HPDE6-E6E7 (cell line): Measurements from ENCODE around the gene DEDD2.

Experiments
- DNase-seq: peaks from one replicate; pipeline ENCODE4 v3.0.0; 2011; ENCODE audit warnings: missing footprints; ENCODE audit errors: extremely low spot score

Gene DEDD2

GRCh38 chr19:42198676-42199439 lies 18.6 kb downstream of the DEDD2 start:
- DNase-seq, result no peak

GRCh38 chr19:42197375-42197817 lies 20.1 kb downstream of the DEDD2 start:
- no peak for DNase-seq

GRCh38 chr19:42196011-42197001 lies 21.2 kb downstream of the DEDD2 start:
- no peak for DNase-seq

- no peak for DNase-seq
Measured at GRCh38 chr19:42193706-42194105, 23.8 kb downstream of the DEDD2 start.

DNA sequence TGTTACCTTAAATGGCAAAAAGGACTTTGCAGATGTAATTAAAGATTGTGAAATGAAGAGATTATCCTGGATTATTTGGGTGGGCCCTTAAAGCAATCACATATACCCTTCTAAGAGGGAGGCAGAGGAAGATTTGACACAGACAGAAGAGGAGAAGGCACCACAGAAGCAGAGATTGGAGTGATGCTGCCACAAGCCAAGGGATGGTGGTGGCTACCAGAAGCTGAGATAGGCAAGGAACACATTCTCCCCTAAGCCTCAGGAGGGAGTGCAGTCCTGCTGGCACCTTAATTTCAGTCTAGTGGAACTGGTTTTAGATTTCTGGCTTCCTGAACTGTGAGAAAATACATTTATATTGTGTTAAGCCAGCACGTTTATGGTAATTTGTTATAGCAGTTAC lies 24.2 kb downstream of the DEDD2 start:
- no peak for DNase-seq

DNA sequence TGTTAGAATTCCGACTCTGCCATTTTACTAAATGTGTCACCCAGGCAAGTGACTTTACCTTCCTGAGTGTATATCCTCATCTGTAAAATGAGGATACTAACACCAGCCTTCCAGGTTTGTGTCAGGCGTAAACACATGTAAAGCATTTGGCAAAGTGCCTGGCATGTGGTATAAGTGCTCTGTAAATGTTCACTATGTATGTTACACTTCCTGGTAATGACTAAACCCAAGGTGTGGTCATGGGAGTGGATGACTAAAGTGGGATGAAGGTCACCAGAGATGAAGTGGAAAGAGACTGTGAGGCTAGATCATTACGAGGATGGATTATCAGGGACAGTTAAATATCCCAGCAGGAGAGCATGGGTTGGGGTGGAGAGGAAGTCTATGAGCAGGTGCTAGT lies 25.6 kb downstream of the DEDD2 start:
- peak; percentile 96 for DNase-seq

DNA sequence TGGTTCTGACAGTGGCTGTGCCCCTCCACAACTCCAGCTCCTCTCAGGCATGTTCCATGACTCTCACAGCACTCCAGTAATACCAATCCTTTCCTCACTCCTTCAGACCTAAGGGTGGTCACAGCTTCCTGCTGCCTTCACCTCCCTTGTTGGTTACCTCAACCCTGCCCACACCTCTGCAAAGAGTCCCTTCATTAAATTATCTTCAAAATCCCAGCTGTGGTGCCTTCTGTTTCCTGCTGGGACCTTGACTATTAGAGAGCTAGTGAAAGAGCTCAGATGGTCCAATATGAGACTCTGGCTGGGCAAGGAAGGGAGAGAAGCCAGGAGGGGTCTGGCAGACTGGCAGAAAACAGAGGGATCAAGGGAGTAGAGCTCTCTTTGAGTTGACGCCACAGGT lies 26.1 kb downstream of the DEDD2 start:
- DNase-seq, result no peak

GRCh38 chr19:42189133-42189532 lies 28.3 kb downstream of the DEDD2 start:
- no peak for DNase-seq

DNA sequence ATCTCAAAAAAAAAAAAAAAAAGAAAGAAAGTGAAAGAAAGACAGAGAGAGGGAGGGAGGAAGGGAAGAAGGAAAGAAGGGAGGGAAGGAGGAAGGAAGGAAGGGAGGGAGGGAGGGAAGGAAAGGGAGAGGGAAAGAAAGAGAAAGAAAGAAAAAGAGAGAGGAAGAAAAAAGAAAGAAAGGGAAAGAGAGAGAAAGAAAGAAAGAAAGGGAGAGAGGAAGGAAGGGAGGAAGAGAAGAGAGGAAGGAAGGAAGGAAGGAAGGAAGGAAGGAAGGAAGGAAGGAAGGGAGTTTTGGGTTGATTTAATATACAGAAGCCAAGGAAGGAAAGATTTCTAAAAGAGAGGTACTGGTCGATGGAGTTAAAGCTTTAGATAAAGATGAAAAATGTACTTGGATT lies 28.8 kb downstream of the DEDD2 start:
- DNase-seq, result no peak

DNA sequence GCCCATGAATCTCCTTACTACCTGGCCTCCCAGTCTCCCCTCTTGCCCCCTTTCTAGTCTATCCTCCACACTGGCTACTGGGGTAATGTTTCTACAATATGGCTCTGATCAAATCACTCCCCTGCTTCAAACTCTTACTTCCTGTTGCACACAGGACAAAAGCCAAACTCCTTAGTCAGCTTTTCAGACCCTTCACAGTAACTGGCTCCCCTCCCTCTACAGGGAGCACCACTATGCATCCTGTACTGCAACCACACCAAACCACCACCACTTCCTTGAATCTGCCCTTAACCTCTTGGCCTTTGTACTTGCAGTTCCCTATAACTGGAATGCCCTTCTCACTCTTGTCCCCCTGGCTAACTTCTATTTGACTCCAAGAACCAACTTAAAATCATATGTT lies 32.2 kb downstream of the DEDD2 start:
- DNase-seq, result no peak

- DNase-seq, result no peak
Measured at GRCh38 chr19:42184401-42184861, 33.0 kb downstream of the DEDD2 start.

DNA sequence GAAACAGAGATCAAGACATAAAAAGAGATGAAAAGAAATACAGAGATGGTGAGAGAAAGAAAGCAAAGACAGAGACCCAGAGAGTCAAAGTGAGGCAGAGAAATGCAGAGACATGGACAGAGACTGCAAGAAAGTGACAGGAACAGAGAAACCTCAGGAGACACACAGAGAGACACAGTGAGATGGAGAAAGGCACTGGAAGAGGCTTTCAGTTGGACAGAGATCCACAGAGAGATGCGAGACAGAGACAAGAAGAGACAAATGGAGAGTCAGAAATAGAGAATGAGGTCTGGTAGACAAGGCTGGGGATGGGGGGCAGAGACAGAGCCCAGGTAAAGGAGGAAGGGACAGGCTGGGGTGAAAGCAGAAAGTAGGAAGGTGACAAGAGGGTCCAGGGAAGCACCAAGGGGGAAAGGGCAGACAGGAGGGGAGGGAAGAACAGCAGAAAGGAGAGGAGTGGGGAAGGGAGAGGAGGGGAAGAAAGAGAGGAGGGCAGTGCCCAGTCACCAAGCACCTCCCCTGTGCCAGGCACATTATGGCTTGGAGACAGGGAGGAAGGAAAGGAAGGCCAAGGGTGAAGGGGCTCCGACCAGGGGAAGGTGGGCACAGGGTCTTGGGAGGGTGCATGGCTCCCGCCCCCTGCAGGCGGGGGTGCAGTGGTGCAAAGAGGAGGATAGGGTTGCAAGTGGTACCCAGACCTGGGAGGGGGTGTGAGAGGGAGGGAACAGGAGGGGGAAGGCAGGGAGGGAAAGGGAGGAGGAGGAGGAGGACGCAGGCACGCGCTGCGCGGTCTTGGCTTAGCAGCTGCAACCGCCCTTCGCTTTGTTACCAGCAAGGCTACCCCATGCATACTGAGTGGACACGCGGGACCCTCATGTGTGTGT lies 38.4 kb downstream of the DEDD2 start:
- no peak for DNase-seq

GRCh38 chr19:42177686-42178019 lies 39.8 kb downstream of the DEDD2 start:
- DNase-seq, result no peak

GRCh38 chr19:42176990-42177685 lies 40.3 kb downstream of the DEDD2 start:
- DNase-seq, result peak; percentile 62

DNA sequence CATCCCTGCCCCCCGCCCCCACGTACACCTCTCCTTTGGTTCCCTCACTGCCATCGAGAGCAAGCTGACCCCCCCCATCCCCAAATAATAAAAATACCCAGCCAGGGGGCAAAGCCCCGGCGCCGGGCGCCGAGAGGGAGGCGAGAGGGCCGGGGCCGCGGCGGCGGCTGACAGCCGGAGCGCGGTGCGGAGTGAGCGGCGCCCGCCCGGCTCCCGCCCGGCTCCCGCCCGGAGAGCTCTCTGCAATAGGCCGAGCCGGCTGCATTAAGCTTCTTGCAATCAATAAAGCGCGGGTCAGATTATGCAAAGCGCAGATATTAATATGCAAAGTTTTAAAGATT lies 40.9 kb downstream of the DEDD2 start:
- no peak for DNase-seq

GRCh38 chr19:42175952-42176648 lies 41.4 kb downstream of the DEDD2 start:
- no peak for DNase-seq

GRCh38 chr19:42174958-42175734 lies 42.3 kb downstream of the DEDD2 start:
- DNase-seq, result no peak

DNA sequence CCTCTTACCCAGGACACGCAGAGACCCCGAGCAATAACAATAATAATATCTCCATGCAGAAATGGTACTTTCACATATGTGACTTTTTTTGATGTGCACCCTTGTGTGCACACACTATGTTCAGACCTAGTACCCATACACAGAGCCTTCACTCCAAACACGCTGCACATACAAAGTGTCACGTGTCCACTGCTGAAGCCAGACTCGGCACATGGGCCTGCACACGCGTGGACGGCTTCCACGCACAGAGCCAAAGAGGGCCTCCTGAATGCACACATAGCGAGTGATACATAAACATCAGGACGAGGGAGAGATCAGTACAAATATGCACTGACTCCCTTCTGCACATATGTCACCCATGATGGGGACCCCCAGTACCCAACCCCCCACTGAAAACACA lies 43.3 kb downstream of the DEDD2 start:
- DNase-seq, result no peak

- no peak for DNase-seq
Measured at GRCh38 chr19:42173695-42174094, 43.8 kb downstream of the DEDD2 start.

GRCh38 chr19:42172261-42172660 lies 45.2 kb downstream of the DEDD2 start:
- no peak for DNase-seq
